HG03159 (cell line): ENCODE results near the gene ERRFI1.

Source experiments
- ATAC-seq: cut with Tn5 transposase; IDR thresholded peaks from one replicate; pipeline ENCODE4 v1.9.1; 2021; ENCODE audit warnings: mild to moderate bottlenecking, moderate library complexity; ENCODE audit not compliant: unreplicated experiment

The ERRFI1 gene

DNA sequence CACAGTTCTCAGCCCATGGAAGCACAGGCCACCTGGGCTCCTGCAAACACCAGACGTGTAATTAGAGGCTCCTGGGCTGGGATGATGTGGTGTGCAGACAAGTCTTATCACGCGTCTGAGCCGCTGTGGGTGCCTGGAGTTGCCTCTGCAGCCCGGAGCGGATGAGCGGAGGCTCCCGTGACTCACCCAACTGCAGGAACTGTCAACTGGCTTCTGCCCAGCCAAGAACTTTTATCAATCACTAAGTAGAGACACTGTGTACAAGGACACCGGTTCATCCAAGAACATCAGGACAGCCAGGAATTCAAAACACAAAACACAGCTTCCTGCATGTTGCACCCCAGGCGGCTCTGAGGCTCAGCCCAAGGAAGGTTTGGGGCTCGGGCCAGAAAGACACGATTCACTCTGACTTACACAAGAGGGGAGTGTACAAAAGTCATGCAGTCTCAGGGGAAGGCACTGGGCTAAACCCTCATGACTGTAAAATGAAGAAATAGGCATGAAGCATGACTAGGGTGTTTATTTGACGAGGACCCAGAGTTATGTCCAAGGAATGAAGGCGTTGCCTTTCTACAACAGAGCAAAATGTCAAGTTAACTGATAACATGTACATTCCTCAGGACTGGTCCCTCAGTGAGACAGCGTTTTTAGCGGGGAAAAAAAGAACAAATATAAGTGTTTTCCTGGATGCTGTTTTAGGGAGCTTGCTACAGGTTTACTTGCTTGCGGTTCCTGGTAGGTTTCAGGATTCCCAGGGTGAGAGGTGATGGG is 21.1 kb downstream of the ERRFI1 start:
- no peak for ATAC-seq

DNA sequence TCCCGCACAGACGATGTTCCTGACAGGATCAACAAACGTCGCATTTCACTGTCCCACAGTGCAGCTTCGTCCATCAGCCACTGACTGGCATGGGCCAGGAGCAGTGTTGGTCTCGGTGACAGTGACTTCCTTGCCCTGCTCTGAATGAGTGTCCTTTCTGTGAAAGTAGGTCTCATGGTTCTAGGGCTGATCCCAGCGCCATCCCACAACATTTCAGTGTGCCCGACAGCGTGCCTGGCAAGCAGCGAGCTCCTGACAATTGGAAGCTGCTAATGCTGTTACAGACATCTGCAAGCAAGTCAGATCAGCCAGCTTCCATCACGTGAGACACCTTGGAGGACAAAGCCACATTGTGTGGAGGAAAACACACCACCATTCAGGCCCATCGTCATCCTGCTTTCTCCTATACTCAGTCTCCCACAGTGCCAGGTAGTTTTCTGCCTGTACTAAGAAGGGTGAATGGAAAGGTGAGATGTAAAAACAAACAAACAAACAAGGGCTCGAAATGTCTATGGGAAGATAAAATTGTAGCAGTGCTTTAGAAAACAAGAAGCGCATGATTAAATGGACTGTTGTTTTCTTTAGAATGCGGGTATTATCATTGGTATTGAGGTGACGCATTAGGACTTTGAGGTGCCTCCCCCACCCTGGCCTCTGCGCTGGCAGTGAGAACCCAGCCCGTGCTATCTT is 21.9 kb downstream of the ERRFI1 start:
- no peak for ATAC-seq

DNA sequence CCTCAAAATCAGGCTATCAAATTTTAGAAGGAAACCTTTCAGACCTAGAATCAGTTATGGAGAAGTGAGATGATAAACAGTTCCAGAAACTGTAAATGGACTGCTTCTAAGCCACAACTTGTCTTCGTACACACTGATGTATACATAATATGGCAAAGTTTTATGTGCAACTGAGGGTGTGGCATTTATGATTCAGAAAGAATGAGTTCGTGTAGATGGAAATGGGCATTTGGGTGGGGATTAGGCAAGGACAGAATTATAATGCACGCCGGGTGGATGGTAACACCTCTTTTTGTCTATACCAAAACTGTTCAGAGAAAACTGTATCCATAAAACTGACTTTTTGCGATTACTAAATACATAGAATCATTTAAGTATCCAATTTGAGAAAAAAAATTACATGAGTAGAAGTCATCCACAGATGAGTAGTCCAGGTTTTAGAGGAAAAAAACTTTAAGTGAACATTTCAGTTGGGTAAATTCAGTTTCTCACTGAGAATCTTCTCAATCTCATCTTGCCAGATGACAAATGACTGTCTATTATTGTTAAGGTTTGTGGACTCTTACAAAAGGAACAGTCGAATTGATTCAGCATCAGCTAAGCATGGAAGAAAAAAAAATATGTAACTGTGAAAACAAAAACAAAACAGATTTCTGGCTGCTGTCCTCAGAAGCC is 22.5 kb downstream of the ERRFI1 start:
- no peak for ATAC-seq

DNA sequence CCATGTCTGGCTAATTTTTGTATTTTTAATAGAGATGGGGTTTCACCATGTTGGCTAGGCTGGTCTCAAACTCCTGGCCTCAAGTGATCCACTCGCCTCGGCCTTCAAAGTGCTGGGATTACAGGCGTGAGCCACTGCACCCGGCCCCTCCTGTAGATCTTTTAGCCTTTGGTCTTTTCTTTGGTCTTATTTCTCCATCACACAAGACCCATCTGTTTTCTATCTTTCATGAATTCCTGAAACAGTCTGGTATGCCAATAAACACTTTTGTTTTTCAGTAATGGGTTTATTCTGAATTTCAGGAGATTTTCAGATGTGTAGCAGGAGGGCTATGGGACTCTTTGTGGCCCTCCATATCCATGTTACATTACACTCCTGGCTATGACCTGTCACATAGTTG is 23.2 kb downstream of the ERRFI1 start:
- no peak for ATAC-seq

DNA sequence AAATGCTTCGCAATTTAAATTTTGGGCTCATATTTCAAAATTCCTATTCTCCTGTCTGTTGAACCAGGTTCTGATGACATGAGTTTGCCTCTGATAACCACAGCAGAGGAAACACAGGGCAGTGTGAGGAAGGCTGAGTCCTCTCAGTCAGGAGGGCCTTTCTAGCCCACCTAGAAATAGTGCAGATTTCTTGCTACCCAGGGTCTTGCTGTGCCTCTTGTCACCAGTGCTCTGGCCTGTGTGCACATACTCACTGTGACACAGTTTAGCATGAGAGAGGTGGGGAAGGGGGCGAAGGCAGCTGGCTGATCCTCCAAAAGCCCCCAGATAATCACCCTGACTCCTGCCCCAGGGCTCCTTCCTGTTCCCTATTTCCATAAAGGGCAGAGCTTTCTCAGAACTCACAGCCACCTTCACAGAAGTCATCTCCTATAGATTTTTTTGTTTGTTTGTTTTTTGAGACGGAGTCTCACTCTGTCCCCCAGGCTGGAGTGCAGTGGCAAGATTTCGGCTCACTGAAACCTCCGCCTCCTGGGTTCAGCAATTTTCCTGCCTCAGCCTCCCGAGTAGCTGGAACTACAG is 23.7 kb downstream of the ERRFI1 start:
- ATAC-seq = no peak

DNA sequence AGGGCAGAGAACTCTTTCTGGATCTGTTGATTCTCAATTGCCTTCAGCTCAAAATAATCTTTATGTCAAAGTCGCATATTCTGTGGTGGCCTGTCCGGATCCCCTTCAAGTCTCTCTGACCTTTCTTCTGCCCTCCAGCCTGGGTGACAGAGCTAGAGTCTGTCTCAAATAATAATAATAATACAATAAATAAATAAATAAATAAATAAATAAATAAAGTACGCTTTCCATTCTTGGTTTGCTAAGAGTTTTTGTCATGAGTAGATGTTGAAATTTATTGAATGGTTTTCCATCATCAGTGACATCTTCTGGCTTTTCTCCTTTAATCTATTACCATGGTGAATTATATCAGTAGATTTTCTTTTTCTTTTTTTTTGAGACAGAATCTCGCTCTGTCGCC is 30.7 kb downstream of the ERRFI1 start:
- no peak for ATAC-seq

DNA sequence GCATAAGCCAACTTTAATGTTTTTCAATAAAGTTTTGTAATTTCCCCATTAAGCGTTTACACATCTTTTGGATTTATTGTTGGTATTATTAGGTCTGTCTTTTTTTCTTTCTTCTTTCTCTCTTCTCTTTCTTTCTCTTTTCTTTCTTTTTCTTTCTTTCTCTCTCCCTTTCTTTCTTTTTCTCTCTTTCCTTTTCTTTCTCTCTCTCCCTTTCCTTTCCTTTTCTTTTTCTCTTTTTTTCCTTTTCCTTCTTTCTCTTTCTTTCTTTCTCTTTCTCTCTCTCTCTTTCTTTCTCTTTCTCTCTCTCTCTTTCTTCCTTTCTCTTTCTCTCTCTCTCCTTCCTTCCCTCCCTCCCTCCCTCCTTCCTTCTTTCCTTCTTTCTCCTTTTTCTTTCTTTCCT is 31.3 kb downstream of the ERRFI1 start:
- no peak for ATAC-seq

DNA sequence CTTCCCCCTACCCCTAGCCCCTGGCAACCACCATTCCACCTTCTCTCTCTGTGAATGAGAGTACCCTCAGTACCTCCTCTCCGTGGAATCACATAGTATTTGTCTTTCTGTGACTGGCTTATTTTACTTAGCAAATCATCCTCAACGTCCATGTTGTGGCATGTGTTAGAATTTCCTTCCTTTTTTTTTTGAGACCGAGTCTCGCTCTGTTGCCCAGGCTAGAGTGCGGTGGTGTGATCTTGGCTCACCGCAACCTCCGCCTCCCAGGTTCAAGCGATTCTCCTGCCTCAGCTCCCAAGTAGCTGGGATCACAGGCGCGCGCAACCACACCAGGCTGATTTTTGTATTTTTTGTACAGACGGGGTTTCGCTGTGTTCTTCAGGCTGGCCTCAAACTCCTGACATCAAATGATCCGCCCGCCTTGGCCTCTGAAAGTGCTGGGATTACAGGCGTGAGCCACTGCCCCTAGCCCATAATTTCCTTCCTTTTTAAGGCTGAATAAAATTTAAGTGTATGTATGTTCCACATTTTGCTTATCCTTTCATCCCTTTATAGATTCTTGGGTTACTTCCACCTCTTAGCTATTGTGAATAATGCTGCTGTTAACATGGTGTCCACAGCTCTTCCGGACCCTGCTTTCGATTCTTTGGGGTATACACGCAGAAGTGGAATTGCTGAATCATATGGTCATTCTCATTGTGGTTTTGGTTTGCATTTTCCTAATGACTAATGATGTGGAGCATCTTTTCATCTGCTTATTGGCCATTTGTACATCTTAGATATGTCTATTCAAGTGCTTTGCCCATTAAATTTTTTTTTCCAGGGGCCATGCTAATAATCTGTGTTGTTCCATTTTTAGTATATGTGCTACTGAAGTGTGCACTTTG is 32.3 kb downstream of the ERRFI1 start:
- ATAC-seq = no peak

DNA sequence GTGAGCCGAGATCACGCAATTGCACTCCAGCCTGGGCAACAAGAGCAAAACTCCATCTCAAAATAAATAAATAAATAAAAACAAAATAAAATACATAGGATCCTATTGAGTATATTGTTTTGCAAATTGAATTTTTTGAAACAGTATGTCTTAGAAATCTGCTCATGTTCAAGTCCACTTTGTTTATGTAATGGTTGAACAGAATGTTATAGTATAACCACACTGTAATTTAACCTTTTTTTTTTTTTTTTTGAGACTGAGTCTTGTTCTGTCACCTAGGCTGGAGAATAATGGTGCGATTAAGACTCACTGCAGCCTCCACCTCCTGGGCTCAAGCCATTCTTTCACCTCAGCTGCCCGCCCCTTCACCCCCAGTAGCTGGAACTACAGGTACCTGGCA is 33.2 kb downstream of the ERRFI1 start:
- no peak for ATAC-seq

DNA sequence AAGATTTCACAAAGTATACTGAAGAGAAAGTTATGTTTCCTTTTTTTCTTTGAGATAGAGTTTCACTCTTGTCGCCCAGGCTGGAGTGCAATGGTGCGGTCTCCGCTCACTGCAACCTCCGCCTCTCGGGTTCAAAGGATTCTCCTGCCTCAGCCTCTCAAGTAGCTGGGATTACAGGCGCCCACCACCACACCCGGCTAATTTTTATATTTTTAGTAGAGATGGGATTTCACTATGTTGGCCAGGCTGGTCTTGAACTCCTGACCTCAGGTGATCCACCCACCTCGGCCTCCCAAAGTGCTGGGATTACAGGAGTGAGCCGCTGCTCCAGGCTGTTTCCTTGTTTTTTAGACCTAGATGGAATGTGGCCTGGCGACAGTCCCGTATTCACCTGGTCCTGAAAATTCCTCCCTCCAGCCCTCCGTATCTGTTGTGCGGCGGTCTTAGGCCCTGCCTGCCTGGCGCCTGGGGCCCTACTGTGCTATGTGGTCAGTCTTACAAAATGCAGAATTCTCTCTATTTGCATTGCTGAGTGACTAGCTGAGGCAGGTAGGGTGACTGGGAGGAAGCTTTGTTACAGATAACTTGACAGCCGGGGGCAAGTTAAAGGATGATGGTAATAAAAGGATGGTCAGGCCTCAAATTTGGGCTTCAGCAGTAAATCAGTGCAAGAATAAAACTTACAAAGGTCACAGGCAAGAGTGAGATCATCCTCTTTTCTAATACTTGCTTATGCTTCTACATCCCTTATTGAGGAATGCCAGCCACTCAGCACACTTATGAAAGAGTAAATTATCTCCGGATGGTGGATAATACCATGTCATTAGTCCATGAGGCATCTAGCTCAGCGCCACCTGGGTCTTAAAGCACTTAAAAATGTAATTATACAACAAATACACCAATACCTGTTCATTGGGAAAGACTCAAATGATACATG is 34.3 kb downstream of the ERRFI1 start:
- no peak for ATAC-seq

DNA sequence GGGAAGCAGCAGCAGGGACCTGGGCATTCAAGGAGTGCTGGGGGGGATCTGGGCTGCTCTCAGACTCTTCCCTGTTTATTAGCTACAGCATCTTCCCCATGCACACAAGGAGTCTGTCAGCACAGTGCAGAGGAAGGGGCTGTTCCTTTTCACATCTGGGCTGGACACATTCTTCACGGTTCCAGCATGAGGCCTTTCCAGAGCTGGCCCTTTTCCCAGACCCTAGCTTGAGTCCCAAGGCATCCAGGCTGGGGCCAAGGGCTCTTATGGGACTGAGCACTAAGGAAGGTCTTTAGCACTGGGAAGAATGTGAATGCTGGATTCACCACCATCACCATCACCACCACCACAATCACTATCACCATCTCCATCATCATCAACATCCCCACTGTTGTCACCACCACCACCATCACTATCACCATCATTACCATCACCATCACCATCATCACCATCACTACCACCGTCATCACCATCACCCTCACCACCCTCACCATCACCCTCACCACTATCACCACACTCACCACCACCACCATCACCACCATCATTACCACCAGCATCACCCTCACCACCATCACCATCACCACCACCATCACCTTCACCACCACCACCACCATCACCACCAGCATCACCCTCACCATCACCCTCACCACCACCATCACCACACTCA is 36.2 kb downstream of the ERRFI1 start:
- ATAC-seq = no peak

DNA sequence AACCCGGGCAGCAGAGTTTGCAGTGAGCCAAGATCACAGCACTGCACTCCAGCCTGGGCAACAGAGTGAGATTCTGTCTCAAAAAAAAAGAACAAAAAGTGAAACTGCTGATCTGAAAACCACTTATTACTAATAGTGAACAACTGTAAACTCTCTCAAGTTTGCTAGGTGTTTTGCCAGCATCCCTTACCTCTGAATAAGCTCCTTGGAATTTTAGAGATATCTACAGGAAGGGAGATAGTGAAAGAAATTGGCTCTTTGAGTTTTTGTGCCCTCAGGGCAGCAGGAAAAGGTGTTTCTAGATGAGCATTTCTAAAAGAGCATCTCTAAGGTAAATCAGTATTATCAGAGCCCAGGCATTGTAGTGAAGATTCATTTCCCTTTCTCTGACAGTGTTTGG is 37.5 kb downstream of the ERRFI1 start:
- ATAC-seq = no peak

DNA sequence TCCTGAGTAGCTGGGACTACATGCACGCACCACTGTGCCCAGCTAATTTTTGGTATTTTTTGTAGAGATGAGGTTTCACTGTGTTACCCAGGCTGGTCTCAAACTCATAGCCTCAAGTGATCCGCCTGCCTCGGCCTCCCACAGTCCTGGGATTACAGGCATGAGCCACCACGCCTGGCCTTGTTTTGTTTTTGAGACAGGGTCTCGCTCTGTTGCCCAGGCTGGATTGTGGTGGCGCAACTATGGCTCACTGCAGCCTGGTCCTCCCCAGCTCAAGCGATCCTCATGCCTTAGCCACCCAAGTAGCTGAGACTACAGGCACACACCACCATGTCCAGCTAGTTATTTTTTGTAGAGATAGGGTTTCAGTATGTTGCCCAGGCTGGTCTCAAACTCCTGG is 38.6 kb downstream of the ERRFI1 start:
- no peak for ATAC-seq

DNA sequence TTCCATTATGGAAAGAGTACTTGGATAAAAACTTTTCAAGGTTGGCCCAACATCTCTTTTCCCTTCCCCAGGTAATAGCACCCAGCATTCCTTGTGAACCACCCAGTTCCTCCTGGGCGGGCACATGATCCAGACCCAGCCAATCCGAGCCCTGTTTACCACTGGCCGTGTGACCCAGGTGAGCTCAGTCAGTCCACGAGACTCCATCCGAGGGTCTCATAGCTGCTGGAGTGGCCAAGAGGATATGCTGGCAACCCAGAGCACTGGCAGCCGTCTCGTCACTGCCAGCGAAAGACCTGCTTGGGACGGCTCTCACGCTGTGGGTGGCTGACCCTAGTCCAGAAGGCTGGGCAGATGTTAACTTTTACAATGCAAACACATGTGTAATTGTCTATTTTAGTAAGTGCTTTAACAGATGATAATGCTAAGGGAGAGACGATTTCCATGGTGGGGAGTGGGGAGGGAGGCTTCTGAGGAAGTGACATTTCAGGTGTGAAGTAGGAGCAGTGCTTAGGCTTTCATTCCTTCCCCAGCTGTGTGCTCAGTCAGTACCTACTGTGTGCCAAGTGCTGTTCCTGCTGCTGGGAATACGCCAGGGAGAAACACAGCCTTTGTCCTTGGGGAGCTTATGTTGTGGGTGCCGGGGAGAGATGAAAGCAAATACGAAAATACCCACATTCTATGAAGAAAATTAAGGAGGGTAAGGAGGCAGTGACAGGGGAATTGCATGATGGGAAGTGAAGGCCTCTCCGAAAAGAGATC is 40.1 kb downstream of the ERRFI1 start:
- no peak for ATAC-seq

DNA sequence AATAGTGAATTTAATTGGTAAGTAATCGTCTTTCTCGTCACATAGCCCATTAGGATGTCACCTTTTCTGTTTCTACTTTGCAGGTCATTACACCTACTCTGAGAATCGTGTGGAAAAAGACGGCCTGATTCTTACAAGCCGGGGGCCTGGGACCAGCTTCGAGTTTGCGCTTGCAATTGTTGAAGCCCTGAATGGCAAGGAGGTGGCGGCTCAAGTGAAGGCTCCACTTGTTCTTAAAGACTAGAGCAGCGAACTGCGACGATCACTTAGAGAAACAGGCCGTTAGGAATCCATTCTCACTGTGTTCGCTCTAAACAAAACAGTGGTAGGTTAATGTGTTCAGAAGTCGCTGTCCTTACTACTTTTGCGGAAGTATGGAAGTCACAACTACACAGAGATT is 41.3 kb downstream of the ERRFI1 start:
- ATAC-seq = no peak

DNA sequence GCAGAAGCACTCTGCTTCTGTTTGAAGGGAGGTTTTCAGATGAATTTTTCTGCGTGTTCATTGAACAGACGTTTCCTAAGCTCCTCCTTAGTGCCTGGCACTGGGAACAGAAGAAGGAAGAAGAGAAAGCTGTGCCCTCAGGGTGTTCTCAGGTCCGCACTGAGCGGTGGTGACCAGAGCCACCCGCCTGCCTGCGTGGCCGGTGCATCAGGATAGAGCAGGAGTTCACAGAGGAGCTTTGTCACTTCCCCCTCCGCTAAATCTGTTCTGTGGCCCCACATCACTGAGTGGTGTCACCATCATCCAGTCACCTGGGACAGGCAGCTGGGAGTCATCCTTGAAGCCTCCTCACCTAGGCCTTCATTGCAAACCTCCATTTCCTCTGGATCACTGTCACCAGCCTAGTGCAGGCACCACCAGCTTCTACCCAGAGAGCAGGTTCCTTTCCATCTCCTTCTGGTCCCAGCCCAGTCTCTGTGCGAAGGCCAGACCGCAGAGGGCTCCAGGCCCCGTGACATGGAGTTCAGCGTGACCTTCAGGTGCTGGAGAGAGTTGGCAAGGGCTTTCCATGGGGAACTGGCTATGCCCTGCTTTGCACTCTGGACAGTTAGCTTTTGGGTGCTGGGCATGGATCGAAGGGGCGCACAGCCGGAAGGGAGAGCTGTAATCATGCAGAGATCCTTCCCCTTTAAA is 42.9 kb downstream of the ERRFI1 start:
- no peak for ATAC-seq

DNA sequence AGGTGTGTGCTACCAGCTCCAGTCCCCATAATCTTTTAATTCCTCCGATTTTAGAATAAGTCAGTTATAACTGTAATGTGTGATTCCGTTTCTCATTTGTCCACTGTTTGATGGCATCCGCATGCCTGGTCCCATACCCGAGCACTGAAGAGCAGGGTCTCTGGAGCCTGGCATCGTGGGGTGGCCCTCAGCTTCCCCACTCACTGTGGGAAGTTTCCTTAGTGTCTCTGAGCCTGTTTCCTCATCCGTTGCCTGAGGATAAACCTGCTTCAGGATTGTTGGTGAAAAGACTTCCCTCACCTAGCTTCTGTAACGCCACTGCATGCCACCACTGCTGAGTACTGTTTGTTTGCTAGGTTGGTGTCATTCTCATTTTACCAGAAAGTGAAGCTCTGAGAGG is 45.1 kb downstream of the ERRFI1 start:
- no peak for ATAC-seq
